MM.1S (cell line): Measurements from ENCODE around the gene OR2J1.

Source experiments
- DNase-seq: peaks from one replicate; pipeline ENCODE4 v3.0.0-alpha.2; 2015
- H2AFZ ChIP-seq: fragments of 300-600 bp; sonication (generic); 2 replicates; pipeline ENCODE4 v1.6.0; 2016; ENCODE audit warnings: antibody characterized with exemption, low read length
- H3F3A ChIP-seq: fragments of 300-600 bp; sonication (generic); 2 replicates; pipeline ENCODE4 v1.6.1; 2016; ENCODE audit warnings: mild to moderate bottlenecking, antibody characterized with exemption, low read length, moderate library complexity, mixed read lengths; ENCODE audit not compliant: insufficient read depth
- H3K27ac ChIP-seq: fragments of 300-600 bp; sonication (generic); 2 replicates; pipeline ENCODE4 v1.5.1; 2016; ENCODE audit warnings: mild to moderate bottlenecking, low read length
- H3K27me3 ChIP-seq: fragments of 300-600 bp; sonication (generic); replicated peaks from 2 replicates; pipeline ENCODE4 v1.6.0; 2016; ENCODE audit warnings: low read length; ENCODE audit not compliant: insufficient read depth
- H3K36me3 ChIP-seq: fragments of 300-600 bp; sonication (generic); replicated peaks from 2 replicates; pipeline ENCODE4 v1.6.1; 2016; ENCODE audit warnings: mild to moderate bottlenecking, low read length, mixed read lengths; ENCODE audit not compliant: insufficient read depth
- H3K4me1 ChIP-seq: fragments of 300-600 bp; sonication (generic); 2 replicates; pipeline ENCODE4 v1.6.1; 2016; ENCODE audit warnings: low read length, mixed read lengths
- H3K4me2 ChIP-seq: fragments of 300-600 bp; sonication (generic); 2 replicates; pipeline ENCODE4 v1.6.0; 2016; ENCODE audit warnings: low read depth, low read length
- H3K4me3 ChIP-seq: fragments of 300-600 bp; sonication (generic); 2 replicates; pipeline ENCODE4 v1.5.1; 2016; ENCODE audit warnings: low read length, mixed read lengths
- H3K79me2 ChIP-seq: fragments of 300-600 bp; sonication (generic); 2 replicates; pipeline ENCODE4 v1.6.1; 2016; ENCODE audit warnings: mixed run types, low read length, mixed read lengths
- H3K9ac ChIP-seq: fragments of 300-600 bp; sonication (generic); 2 replicates; pipeline ENCODE4 v1.6.1; 2016; ENCODE audit warnings: low read length, mixed read lengths
- H3K9me2 ChIP-seq: fragments of 300-600 bp; sonication (generic); replicated peaks from 2 replicates; pipeline ENCODE4 v1.6.1; 2016; ENCODE audit warnings: mild to moderate bottlenecking, low read length, mixed read lengths; ENCODE audit not compliant: insufficient read depth
- H3K9me3 ChIP-seq: fragments of 300-600 bp; sonication (generic); replicated peaks from 2 replicates; pipeline ENCODE4 v1.6.1; 2016; ENCODE audit warnings: mild to moderate bottlenecking, low read length, mixed read lengths; ENCODE audit not compliant: insufficient read depth
- H4K20me1 ChIP-seq: fragments of 300-600 bp; sonication (generic); 2 replicates; pipeline ENCODE4 v1.6.1; 2016; ENCODE audit warnings: mild to moderate bottlenecking, low read length, moderate library complexity, mixed read lengths; ENCODE audit not compliant: insufficient read depth
- CTCF ChIP-seq: fragments of 300-600 bp; sonication (generic); IDR thresholded peaks from 2 replicates; pipeline ENCODE4 v1.5.1; 2016; ENCODE audit warnings: antibody characterized with exemption, low read length, mixed read lengths
- EZH2 ChIP-seq: fragments of 300-600 bp; sonication (generic); optimal IDR thresholded peaks from 2 replicates; pipeline ENCODE3; 2017; ENCODE audit warnings: low read depth, mild to moderate bottlenecking, antibody characterized with exemption, low read length, mixed read lengths
- EZH2phosphoT487 ChIP-seq: fragments of 300-600 bp; sonication (generic); IDR thresholded peaks from 2 replicates; pipeline ENCODE4 v1.6.1; 2018; ENCODE audit warnings: antibody characterized with exemption, low read length

The OR2J1 gene

GRCh38 chr6:29087213-29087612, 12.1 kb upstream of the OR2J1 start, which contains the start of gene OR2B3:
TSS of gene OR2B3 (minus strand) at chr6:29087313. CDS start at chr6:29087248, 65 bp downstream.
- H3K36me3 ChIP-seq, result no peaks in the 10 kb centered on the region
- H3K27ac ChIP-seq, result no peak within 1 kb of the TSS
- H3K9me2 ChIP-seq, result no peaks in the 10 kb centered on the region
- DNase-seq, result no peak
- H2AFZ ChIP-seq, result no peak within 1 kb of the TSS
- no peak within 1 kb of the TSS for H3K4me3 ChIP-seq
- no peaks in the 10 kb centered on the region for H3K27me3 ChIP-seq
- no peaks in the 10 kb centered on the region for H4K20me1 ChIP-seq
- H3K9ac ChIP-seq, result no peak within 1 kb of the TSS
- H3K9me3 ChIP-seq, result no peaks in the 10 kb centered on the region
- H3F3A ChIP-seq, result no peaks in the 10 kb centered on the region
- no peak for TF ChIP-seq CTCF
- TF ChIP-seq EZH2phosphoT487, result no peak
- no peak for TF ChIP-seq EZH2
- H3K4me2 ChIP-seq, result no peak within 1 kb of the TSS
- no peaks in the 10 kb centered on the region for H3K79me2 ChIP-seq
- no peaks in the 10 kb centered on the region for H3K4me1 ChIP-seq

- Histone ChIP-seq H2AFZ (no peak overlapping the region), H3K79me2 (no peaks in the 10 kb centered on the region)
- TF ChIP-seq EZH2, result no peak
- no peak for TF ChIP-seq EZH2phosphoT487
- TF ChIP-seq CTCF, result no peak
Measured at GRCh38 chr6:29092957-29093356, 6.3 kb upstream of the OR2J1 start.

GRCh38 chr6:29097803-29098202, 1.5 kb upstream of the OR2J1 start:
- Histone ChIP-seq H3K27ac (no peak overlapping the region), H3K4me2 (no peak overlapping the region), H3K9ac (no peak overlapping the region), H3K9me3 (no peaks in the 10 kb centered on the region), H4K20me1 (no peaks in the 10 kb centered on the region), H3K9me2 (no peaks in the 10 kb centered on the region), H3K27me3 (no peaks in the 10 kb centered on the region), H3K4me3 (no peak overlapping the region), H2AFZ (no peak overlapping the region), H3K79me2 (no peaks in the 10 kb centered on the region), H3K36me3 (no peaks in the 10 kb centered on the region), H3F3A (no peaks in the 10 kb centered on the region), H3K4me1 (no peaks in the 10 kb centered on the region)
- no peak for TF ChIP-seq CTCF
- TF ChIP-seq EZH2phosphoT487, result no peak
- no peak for TF ChIP-seq EZH2
- DNase-seq, result no peak

More at GRCh38 chr6:29092957-29093356, 6.3 kb upstream of the OR2J1 start:
- no peak for DNase-seq
- no peaks in the 10 kb centered on the region for H3K9me2 ChIP-seq
- H3K36me3 ChIP-seq, result no peaks in the 10 kb centered on the region
- H4K20me1 ChIP-seq, result no peaks in the 10 kb centered on the region
- no peak overlapping the region for H3K27ac ChIP-seq
- no peaks in the 10 kb centered on the region for H3K4me1 ChIP-seq
- H3K4me3 ChIP-seq, result no peak overlapping the region
- no peak overlapping the region for H3K4me2 ChIP-seq
- H3F3A ChIP-seq, result no peaks in the 10 kb centered on the region
- no peaks in the 10 kb centered on the region for H3K27me3 ChIP-seq
- H3K9me3 ChIP-seq, result no peaks in the 10 kb centered on the region
- H3K9ac ChIP-seq, result no peak overlapping the region
